Fibroblast of the aortic adventitia (primary cell): ENCODE results near the gene DNAJC7. TPM values are rescaled to one million over a fixed set of nuclear protein-coding genes. Genes with fewer than 3 reads are reported as not detected.
"Not testable (repeated sequence)": the region's sequence is repeated elsewhere in the genome, so short reads cannot be mapped to it uniquely, and the experiment has no call there.

ENCODE experiments used
- DNase-seq: peaks from one replicate; pipeline ENCODE4 v3.0.0-alpha.2; 2010; ENCODE audit warnings: low read depth
- H3K4me3 ChIP-seq: 2 replicates; pipeline ENCODE4 v1.5.1; 2011; ENCODE audit warnings: low read depth, mild to moderate bottlenecking, control low read depth, low read length, moderate library complexity
- total RNA-seq: library from RNA; depleted of rRNA; stranded (reverse); fragments of >200 nt; gene quantifications from 2 replicates; pipeline ENCODE4 v1.2.3, GENCODE V29; 2012; ENCODE audit warnings: low replicate concordance
- TF ChIP-seq, protein P1 (sequence below): IDR thresholded peaks from 2 replicates; pipeline ENCODE4 v1.5.1; 2011; ENCODE audit warnings: mild to moderate bottlenecking, low read length, control low read depth, inconsistent platforms; ENCODE audit not compliant: insufficient read depth

The DNAJC7 gene
- total RNA-seq, 1 donor: 58.0 TPM

DNA sequence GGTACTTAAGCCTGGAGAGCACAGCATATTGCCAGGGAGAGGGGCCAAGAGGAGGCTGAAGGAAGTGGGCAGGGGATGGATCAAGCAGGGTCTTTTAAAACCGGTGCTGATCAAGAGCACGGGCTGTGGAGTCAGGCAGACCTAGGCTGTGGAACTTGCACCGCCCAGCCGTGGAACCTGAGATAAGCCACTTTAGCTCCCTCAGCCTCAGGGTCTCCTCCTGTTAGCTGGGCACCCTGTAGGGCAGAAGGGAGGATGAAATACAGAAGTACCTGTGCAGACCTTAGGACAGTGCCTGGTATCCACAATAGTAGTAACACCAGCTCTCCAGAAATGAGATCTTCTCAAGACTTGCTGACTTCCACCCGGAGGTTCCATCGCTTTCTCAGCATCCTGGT is 77.5 kb downstream of the DNAJC7 start:
- TF ChIP-seq, protein P1, sequence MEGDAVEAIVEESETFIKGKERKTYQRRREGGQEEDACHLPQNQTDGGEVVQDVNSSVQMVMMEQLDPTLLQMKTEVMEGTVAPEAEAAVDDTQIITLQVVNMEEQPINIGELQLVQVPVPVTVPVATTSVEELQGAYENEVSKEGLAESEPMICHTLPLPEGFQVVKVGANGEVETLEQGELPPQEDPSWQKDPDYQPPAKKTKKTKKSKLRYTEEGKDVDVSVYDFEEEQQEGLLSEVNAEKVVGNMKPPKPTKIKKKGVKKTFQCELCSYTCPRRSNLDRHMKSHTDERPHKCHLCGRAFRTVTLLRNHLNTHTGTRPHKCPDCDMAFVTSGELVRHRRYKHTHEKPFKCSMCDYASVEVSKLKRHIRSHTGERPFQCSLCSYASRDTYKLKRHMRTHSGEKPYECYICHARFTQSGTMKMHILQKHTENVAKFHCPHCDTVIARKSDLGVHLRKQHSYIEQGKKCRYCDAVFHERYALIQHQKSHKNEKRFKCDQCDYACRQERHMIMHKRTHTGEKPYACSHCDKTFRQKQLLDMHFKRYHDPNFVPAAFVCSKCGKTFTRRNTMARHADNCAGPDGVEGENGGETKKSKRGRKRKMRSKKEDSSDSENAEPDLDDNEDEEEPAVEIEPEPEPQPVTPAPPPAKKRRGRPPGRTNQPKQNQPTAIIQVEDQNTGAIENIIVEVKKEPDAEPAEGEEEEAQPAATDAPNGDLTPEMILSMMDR: no peak
- no peak for DNase-seq
- H3K4me3 ChIP-seq: no peak overlapping the region

DNA sequence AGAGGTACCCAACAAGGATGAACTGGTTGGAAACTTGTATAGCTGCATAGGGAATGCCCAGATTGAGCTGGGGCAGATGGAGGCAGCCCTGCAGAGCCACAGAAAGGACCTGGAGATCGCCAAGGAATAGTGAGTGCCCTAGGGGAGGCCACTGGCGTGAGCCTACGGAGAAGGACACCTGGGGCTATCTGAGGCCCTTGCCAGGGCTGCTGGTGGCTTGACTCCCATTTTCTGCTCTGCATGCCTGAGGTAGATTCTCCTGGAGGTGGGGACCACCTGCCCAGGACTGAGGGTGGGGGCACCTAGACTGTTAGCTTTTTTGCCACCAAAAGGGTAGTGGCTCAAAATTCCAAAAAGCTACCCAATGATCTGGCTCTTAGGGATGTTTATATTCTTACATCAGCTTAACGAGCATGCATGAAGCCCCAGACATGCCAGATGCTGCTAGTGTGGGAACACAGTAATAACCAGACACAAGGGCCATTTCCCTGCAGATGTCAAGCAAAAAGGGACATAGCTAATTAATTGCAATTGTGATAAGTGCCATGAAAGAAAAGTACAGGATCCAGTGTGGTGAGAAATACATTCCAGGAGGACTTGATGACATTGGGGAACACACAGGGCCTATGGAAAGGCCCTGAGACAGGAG is 78.1 kb downstream of the DNAJC7 start:
- TF ChIP-seq, protein P1: no peak
- DNase-seq: no peak
- H3K4me3 ChIP-seq: no peak overlapping the region

DNA sequence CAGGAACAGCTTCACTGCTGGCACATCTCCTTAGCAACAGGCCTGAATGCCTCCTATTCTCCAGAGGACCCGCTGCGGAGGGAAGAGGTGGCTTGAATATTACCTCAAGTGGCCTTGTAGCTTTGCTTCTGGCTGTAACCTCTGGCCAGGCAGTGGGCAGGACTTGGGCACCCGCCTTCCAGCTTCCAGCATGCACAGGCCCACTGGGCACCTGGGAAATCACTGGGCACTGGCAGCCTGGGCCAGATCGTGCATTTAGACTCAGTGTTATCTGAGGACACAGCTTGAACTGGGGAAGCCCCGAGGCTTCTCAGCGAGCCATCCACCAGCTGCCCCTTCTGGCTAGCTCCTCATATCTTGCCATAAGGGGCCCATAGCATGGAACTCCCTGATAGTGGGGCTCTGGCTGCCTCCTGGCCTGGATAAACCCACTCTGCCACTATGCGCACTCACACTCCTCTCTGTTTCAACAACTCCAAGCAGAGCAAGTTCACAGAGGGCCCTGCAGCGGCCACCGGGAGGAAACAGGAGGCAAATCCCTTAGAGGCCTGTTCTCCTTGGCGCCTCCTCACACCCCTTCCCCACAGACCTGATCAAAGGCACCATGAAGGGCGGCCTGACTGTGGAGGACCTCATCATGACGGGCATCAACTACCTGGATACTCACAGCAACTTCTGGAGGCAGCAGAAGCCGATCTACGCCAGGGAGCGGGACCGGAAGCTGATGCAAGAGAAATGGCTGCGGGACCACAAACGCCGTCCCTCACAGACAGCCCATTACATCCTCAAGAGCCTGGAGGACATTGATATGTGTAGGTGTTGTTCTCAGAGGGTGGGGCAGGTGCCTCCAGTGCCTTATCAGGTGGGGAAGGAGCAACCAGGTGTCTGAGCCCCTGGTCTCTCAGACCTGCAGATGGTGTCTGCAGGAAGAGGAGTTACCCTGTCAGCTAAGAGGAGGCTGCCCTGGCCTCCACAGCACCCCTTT is 79.0 kb downstream of the DNAJC7 start:
- TF ChIP-seq, protein P1: no peak
- no peak for DNase-seq
- H3K4me3 ChIP-seq: no peak overlapping the region

DNA sequence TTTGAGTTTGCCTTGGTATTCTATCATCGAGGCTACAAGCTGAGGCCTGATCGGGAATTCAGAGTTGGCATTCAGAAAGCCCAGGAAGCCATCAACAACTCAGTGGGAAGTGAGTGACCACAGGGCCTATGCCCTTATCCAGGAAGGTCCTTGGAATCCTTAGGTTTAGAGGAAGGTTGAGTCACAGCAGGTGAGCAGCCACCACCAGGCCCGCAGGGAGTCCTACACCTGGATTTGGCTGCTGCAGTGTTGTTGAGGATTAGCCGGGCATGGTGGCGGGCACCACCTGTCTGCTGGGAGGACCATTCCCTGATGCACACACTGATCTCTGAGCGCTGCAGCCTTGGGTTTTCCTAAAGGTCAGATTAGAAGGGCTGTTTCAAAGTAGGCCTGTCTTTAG is 81.6 kb downstream of the DNAJC7 start:
- H3K4me3 ChIP-seq: no peak overlapping the region
- TF ChIP-seq, protein P1: no peak
- DNase-seq: no peak

DNA sequence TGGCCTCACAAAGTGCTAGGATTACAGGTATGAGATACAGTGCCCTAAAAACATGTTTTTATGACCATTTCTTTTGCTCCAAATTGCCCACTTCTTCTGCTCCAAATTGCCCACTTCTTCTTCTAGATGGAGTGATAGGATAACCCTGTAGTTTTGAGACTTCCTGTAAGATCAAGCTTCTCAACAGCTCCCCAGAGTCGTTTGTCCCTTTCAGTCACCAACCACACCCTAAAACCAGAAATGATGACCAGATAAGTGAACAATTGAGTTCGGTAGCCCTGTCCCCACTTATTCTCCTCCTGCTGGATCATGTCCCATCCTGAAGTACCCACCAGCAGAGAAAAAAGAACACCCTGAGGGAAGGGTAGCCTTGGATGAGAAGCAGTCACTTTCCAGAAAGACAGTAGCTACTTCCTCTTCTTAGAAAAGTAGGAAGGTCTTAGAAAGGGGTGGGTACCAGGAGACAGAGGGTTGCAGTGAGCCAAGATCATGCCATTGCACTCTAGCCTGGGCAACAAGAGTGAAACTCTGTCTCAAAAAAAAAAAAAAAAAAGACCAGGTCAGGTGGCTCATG is 84.3 kb downstream of the DNAJC7 start:
- no peak for DNase-seq
- TF ChIP-seq, protein P1: no peak
- H3K4me3 ChIP-seq: no peak overlapping the region

DNA sequence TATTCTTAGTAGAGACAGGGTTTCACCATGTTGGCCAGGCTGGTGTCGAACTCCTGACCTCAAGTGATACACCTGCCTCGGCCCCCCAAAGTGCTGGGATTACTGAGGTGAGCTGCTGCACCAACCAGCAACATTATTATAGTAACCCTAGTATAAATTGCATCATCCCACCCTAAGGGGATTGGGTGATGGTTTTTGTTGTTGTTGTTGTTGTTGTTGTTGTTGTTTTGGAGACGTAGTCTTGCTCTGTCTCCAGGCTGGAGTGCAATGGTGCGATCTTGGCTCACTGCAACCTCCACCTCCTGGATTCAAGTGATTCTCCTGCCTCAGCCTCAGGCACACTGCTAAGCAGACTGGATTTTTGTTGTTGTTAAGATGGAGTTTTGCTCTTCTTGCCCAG is 85.5 kb downstream of the DNAJC7 start:
- H3K4me3 ChIP-seq, DNase-seq: not testable (repeated sequence)

DNA sequence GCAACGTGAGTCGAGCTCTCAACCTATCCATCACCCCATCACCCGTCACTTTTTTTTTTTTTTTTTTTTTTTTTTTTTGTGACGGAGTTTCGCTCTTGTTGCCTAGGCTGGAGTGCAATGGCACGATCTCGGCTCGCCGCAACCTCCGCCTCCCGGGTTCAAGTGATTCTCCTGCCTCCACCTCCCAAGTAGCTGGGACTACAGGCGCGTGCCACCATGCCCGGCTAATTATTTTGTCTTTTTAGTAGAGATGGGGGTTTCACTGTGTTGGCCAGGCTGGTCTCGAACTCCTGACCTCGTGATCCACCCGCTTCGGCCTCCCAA is 86.4 kb downstream of the DNAJC7 start:
- not testable (repeated sequence) for DNase-seq
- H3K4me3 ChIP-seq: peak overlapping the region; percentile 74
